Neural progenitor cell (in vitro differentiated cells): Measurements from ENCODE around the gene GRIK3. TPM values are rescaled to one million over a fixed set of nuclear protein-coding genes. Genes with fewer than 3 reads are reported as not detected.
A peak's percentile ranks its signal among the peaks of the same experiment; 100 is the strongest.

ENCODE experiments used
- DNase-seq: peaks from one replicate; pipeline ENCODE4 v3.0.0-alpha.2; 2016; ENCODE audit warnings: low spot score
- H2AFZ ChIP-seq: fragments of 200-600 bp; sonication (generic); replicated peaks from 2 replicates; pipeline ENCODE4 v1.6.1; 2016; ENCODE audit warnings: antibody characterized with exemption
- H3F3A ChIP-seq: fragments of 200-600 bp; sonication (generic); 2 replicates; pipeline ENCODE4 v1.6.1; 2016; ENCODE audit warnings: antibody characterized with exemption, low read depth
- H3K27ac ChIP-seq: fragments of 200-600 bp; sonication (generic); 2 replicates; pipeline ENCODE4 v1.5.1; 2016; ENCODE audit warnings: mild to moderate bottlenecking
- H3K27me3 ChIP-seq: fragments of 200-600 bp; sonication (generic); 2 replicates; pipeline ENCODE4 v1.6.1; 2016; ENCODE audit warnings: mild to moderate bottlenecking, moderate library complexity
- H3K36me3 ChIP-seq: fragments of 200-600 bp; sonication (generic); 2 replicates; pipeline ENCODE4 v1.5.1; 2016
- H3K4me1 ChIP-seq: fragments of 200-600 bp; sonication (generic); 2 replicates; pipeline ENCODE4 v1.6.1; 2016; ENCODE audit warnings: mixed run types
- H3K4me2 ChIP-seq: fragments of 200-600 bp; sonication (generic); 2 replicates; pipeline ENCODE4 v1.6.1; 2016
- H3K4me3 ChIP-seq: fragments of 200-600 bp; sonication (generic); 2 replicates; pipeline ENCODE4 v1.5.1; 2016
- H3K79me2 ChIP-seq: fragments of 200-600 bp; sonication (generic); 2 replicates; pipeline ENCODE4 v1.6.1; 2016; ENCODE audit warnings: low read depth
- H3K9ac ChIP-seq: fragments of 200-600 bp; sonication (generic); 2 replicates; pipeline ENCODE4 v1.6.1; 2016
- H3K9me3 ChIP-seq: fragments of 200-600 bp; sonication (generic); 2 replicates; pipeline ENCODE4 v1.5.1; 2016; ENCODE audit warnings: low read depth
- H4K20me1 ChIP-seq: fragments of 200-600 bp; sonication (generic); 2 replicates; pipeline ENCODE4 v1.6.1; 2016; ENCODE audit warnings: low read depth
- H3K27ac Mint-ChIP-seq: 3 replicates; pipeline ENCODE4 v1.8.0; 2021; ENCODE audit warnings: mixed read lengths
- H3K27me3 Mint-ChIP-seq: 2 replicates; pipeline ENCODE4 v1.8.0; 2022; ENCODE audit warnings: low read depth, mild to moderate bottlenecking, inconsistent platforms, moderate library complexity, mixed read lengths; ENCODE audit not compliant: insufficient read depth
- H3K36me3 Mint-ChIP-seq: 3 replicates; pipeline ENCODE4 v1.8.0; 2021; ENCODE audit warnings: mixed read lengths
- H3K4me1 Mint-ChIP-seq: 3 replicates; pipeline ENCODE4 v1.8.0; 2021; ENCODE audit warnings: mixed read lengths
- H3K4me3 Mint-ChIP-seq: 3 replicates; pipeline ENCODE4 v1.8.0; 2021; ENCODE audit warnings: mild to moderate bottlenecking, moderate library complexity, mixed read lengths
- H3K9me3 Mint-ChIP-seq: 3 replicates; pipeline ENCODE4 v1.8.0; 2020; ENCODE audit warnings: mixed read lengths
- CTCF ChIP-seq: fragments of 200-600 bp; sonication (generic); IDR thresholded peaks from 2 replicates; pipeline ENCODE4 v1.5.1; 2017; ENCODE audit warnings: antibody characterized with exemption, mild to moderate bottlenecking
- EZH2 ChIP-seq: fragments of 200-600 bp; sonication (generic); IDR thresholded peaks from 2 replicates; pipeline ENCODE4 v1.6.1; 2017; ENCODE audit warnings: antibody characterized with exemption, mild to moderate bottlenecking, moderate library complexity
- EZH2phosphoT487 ChIP-seq: fragments of 200-600 bp; sonication (generic); IDR thresholded peaks from 2 replicates; pipeline ENCODE4 v1.6.1; 2017; ENCODE audit warnings: antibody characterized with exemption
- total RNA-seq: library from RNA; depleted of rRNA; stranded (reverse); fragments of >200 nt; gene quantifications from 2 replicates; pipeline ENCODE4 v1.2.3, GENCODE V29; 2015; ENCODE audit warnings: low replicate concordance

GRIK3 gene
- total RNA-seq, 1 donor from 2014 or later, result 1.7 TPM

- H3K4me3 ChIP-seq, result no peak overlapping the region
- no peaks in the 10 kb centered on the region for H3K79me2 ChIP-seq
- H3K36me3 ChIP-seq, result no peaks in the 10 kb centered on the region
- Mint-ChIP-seq H3K27me3 (peaks cover 49% of the 10 kb centered on the region), H3K4me1 (peaks cover 17% of the 10 kb centered on the region), H3K9me3 (no peaks in the 10 kb centered on the region), H3K27ac (no peak overlapping the region), H3K4me3 (no peak overlapping the region), H3K36me3 (no peaks in the 10 kb centered on the region)
- DNase-seq, result no peak
- no peak overlapping the region for H3K9ac ChIP-seq
- peak; percentile 30 for TF ChIP-seq CTCF
- TF ChIP-seq EZH2, result no peak
- no peak for TF ChIP-seq EZH2phosphoT487
- H3K27me3 ChIP-seq, result peaks cover 69% of the 10 kb centered on the region
- H3K27ac ChIP-seq, result no peak overlapping the region
- H3K4me2 ChIP-seq, result peak overlapping the region; percentile 30
- peaks cover 38% of the 10 kb centered on the region for H4K20me1 ChIP-seq
- H3K4me1 ChIP-seq, result peaks cover 46% of the 10 kb centered on the region
- H3F3A ChIP-seq, result peaks cover 12% of the 10 kb centered on the region
- no peaks in the 10 kb centered on the region for H3K9me3 ChIP-seq
- no peak overlapping the region for H2AFZ ChIP-seq
These were observed 5.2 kb downstream of the GRIK3 start for GRCh38 chr1:37028981-37029617.

GRCh38 chr1:37021502-37021901 is 12.8 kb downstream of the GRIK3 start:
- no peak overlapping the region for H3K9ac ChIP-seq
- no peaks in the 10 kb centered on the region for H3K79me2 ChIP-seq
- no peak for DNase-seq
- H3K4me2 ChIP-seq, result no peak overlapping the region
- Mint-ChIP-seq H3K27me3 (peaks cover 2% of the 10 kb centered on the region), H3K36me3 (no peaks in the 10 kb centered on the region), H3K27ac (no peak overlapping the region), H3K9me3 (no peaks in the 10 kb centered on the region), H3K4me1 (no peaks in the 10 kb centered on the region), H3K4me3 (no peak overlapping the region)
- peaks cover 21% of the 10 kb centered on the region for H4K20me1 ChIP-seq
- H3K4me1 ChIP-seq, result no peaks in the 10 kb centered on the region
- no peaks in the 10 kb centered on the region for H3K27me3 ChIP-seq
- no peaks in the 10 kb centered on the region for H3K36me3 ChIP-seq
- no peak overlapping the region for H2AFZ ChIP-seq
- H3K4me3 ChIP-seq, result no peak overlapping the region
- no peak for TF ChIP-seq EZH2
- TF ChIP-seq CTCF, result no peak
- TF ChIP-seq EZH2phosphoT487, result no peak
- H3K9me3 ChIP-seq, result no peaks in the 10 kb centered on the region
- H3F3A ChIP-seq, result no peaks in the 10 kb centered on the region
- no peak overlapping the region for H3K27ac ChIP-seq

GRCh38 chr1:37020653-37021277 is 13.6 kb downstream of the GRIK3 start:
- Histone ChIP-seq H3K27me3 (no peaks in the 10 kb centered on the region), H3K9ac (no peak overlapping the region), H3F3A (no peaks in the 10 kb centered on the region), H3K4me1 (no peaks in the 10 kb centered on the region), H4K20me1 (peaks cover 21% of the 10 kb centered on the region), H3K4me3 (no peak overlapping the region), H3K36me3 (no peaks in the 10 kb centered on the region), H3K27ac (no peak overlapping the region), H3K9me3 (no peaks in the 10 kb centered on the region), H3K79me2 (no peaks in the 10 kb centered on the region), H3K4me2 (no peak overlapping the region), H2AFZ (no peak overlapping the region)
- Mint-ChIP-seq H3K9me3 (no peaks in the 10 kb centered on the region), H3K27me3 (peaks cover 2% of the 10 kb centered on the region), H3K27ac (no peak overlapping the region), H3K4me3 (no peak overlapping the region), H3K4me1 (no peaks in the 10 kb centered on the region), H3K36me3 (no peaks in the 10 kb centered on the region)
- TF ChIP-seq CTCF (peak; percentile 59), EZH2phosphoT487 (no peak)
- peak; percentile 89 for DNase-seq
